Dedifferentiated amniotic fluid mesenchymal stem cell (primary cell): ENCODE results near the gene PHF21B.
"Not testable (repeated sequence)": the region's sequence is repeated elsewhere in the genome, so short reads cannot be mapped to it uniquely, and the experiment has no call there.

Experiments used
- DNase-seq: peaks from one replicate; pipeline ENCODE4 v3.0.0-alpha.2; 2016; ENCODE audit errors: extremely low spot score

Gene PHF21B

GRCh38 chr22:44876921-44877320 is 132.9 kb downstream of the PHF21B start:
- no peak for DNase-seq

- no peak for DNase-seq
These were observed 138.0 kb downstream of the PHF21B start for GRCh38 chr22:44871782-44872181.

GRCh38 chr22:44870021-44870420 is 139.8 kb downstream of the PHF21B start:
- DNase-seq, result no peak

GRCh38 chr22:44869196-44869595 is 140.6 kb downstream of the PHF21B start:
- DNase-seq, result no peak

- DNase-seq, result no peak
These were observed 144.4 kb downstream of the PHF21B start for GRCh38 chr22:44865193-44866057.

GRCh38 chr22:44862981-44863860 is 146.6 kb downstream of the PHF21B start:
- no peak for DNase-seq

GRCh38 chr22:44862281-44862680 is 147.5 kb downstream of the PHF21B start:
- DNase-seq, result no peak

- DNase-seq, result no peak
These were observed 148.6 kb downstream of the PHF21B start for GRCh38 chr22:44861245-44861644.

- DNase-seq, result no peak
These were observed 149.5 kb downstream of the PHF21B start for GRCh38 chr22:44860311-44860710.

- DNase-seq, result no peak
These were observed 150.2 kb downstream of the PHF21B start for GRCh38 chr22:44859641-44860040.

GRCh38 chr22:44858819-44859218 is 151.0 kb downstream of the PHF21B start:
- not testable (repeated sequence) for DNase-seq

GRCh38 chr22:44855855-44856254 is 153.9 kb downstream of the PHF21B start:
- no peak for DNase-seq

- DNase-seq, result not testable (repeated sequence)
These were observed 155.2 kb downstream of the PHF21B start for GRCh38 chr22:44854641-44855040.

GRCh38 chr22:44850946-44851345 is 158.9 kb downstream of the PHF21B start:
- no peak for DNase-seq

- no peak for DNase-seq
These were observed 160.9 kb downstream of the PHF21B start for GRCh38 chr22:44848791-44849420.

- DNase-seq, result no peak
These were observed 161.5 kb downstream of the PHF21B start for GRCh38 chr22:44848296-44848741.

- no peak for DNase-seq
These were observed 161.9 kb downstream of the PHF21B start for GRCh38 chr22:44847892-44848291.

GRCh38 chr22:44847380-44847779 is 162.4 kb downstream of the PHF21B start:
- no peak for DNase-seq

- no peak for DNase-seq
These were observed 163.0 kb downstream of the PHF21B start for GRCh38 chr22:44846726-44847275.

GRCh38 chr22:44845796-44846720 is 163.7 kb downstream of the PHF21B start:
- DNase-seq, result no peak

GRCh38 chr22:44845191-44845590 is 164.6 kb downstream of the PHF21B start:
- DNase-seq, result no peak
